ENCODE data around the gene KRT8. TPM values are rescaled to one million over a fixed set of nuclear protein-coding genes. Genes with fewer than 3 reads are reported as not detected.
A peak's percentile ranks its signal among the peaks of the same experiment; 100 is the strongest.
"Not testable (repeated sequence)": the region's sequence is repeated elsewhere in the genome, so short reads cannot be mapped to it uniquely, and the experiment has no call there.

KRT8 gene
- total and polyA plus RNA-seq, 4 donors, result 150 to 639 (median 482) TPM

DNA sequence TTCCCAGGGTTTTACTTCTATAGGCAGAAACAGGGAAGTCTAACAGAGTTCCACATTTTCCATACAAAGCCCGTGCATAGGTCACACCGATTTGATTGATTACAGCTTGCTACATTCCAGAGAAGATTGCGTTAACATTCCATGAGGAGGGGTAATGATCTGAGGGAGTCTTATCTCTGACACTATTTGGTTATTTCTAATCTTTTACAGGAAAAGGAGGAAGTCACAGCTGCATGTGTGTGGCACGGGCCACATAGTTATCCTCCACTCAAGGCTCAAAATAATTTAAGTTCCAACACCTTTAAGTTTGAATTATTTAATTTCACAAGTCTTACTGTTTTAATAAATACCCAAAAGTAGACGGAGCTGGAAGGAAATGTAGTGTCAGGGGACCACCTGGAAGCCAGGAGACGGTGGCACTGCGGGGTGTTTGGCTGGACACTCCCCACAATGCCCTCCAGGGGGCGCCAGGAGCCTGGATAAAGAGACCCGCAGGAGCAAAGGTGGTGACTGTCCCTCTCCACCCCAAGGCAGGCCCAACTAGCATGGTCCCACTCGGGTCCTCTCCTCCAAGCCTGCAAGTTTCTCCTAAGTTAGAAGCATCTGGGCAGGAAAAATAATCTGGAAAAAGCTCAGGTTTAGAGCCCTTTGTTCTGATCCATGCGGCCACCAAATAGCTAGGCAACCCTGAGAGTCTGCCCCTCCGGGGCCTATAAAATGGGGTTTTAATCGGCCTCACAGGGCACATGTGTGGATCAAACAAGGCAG, 20.2 kb downstream of the KRT8 start:
- Histone ChIP-seq H3K4me3 (no peak overlapping the region), H3K9ac (ENCODE audit: insufficient read depth in 1 of 2, low read length in 2 of 2) (no peak overlapping the region), H3K9me3 (ENCODE audit: control insufficient read depth in 4 of 4, insufficient read depth in 3 of 4, low read length in 3 of 4) (no peaks in the 10 kb centered on the region), H3K4me1 (ENCODE audit: control insufficient read depth in 5 of 5, insufficient read depth in 5 of 5, low read length in 5 of 5) (no peaks in the 10 kb centered on the region), H3K27me3 (ENCODE audit: control insufficient read depth in 3 of 3, insufficient read depth in 3 of 3, low read length in 2 of 3) (no peaks in the 10 kb centered on the region), H3K27ac (ENCODE audit: low read depth in 1 of 2, low read length in 1 of 2) (no peak overlapping the region), H3K36me3 (ENCODE audit: control insufficient read depth in 4 of 4, insufficient read depth in 4 of 4, low read length in 4 of 4) (no peaks in the 10 kb centered on the region)
- WGBS, 2 donors, result 25% methylated on average over 13 of the region's 13 CpGs
- TF ChIP-seq, protein P1, sequence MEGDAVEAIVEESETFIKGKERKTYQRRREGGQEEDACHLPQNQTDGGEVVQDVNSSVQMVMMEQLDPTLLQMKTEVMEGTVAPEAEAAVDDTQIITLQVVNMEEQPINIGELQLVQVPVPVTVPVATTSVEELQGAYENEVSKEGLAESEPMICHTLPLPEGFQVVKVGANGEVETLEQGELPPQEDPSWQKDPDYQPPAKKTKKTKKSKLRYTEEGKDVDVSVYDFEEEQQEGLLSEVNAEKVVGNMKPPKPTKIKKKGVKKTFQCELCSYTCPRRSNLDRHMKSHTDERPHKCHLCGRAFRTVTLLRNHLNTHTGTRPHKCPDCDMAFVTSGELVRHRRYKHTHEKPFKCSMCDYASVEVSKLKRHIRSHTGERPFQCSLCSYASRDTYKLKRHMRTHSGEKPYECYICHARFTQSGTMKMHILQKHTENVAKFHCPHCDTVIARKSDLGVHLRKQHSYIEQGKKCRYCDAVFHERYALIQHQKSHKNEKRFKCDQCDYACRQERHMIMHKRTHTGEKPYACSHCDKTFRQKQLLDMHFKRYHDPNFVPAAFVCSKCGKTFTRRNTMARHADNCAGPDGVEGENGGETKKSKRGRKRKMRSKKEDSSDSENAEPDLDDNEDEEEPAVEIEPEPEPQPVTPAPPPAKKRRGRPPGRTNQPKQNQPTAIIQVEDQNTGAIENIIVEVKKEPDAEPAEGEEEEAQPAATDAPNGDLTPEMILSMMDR (IDR thresholded peaks at IDR 0.05; ENCODE audit: control extremely low read depth, extremely low read depth), result peak; percentile 76
- ATAC-seq (ENCODE audit: insufficient read depth, low FRiP score) (peak; percentile 64), DNase-seq (peak; percentile 67 to 81 (median 73))

DNA sequence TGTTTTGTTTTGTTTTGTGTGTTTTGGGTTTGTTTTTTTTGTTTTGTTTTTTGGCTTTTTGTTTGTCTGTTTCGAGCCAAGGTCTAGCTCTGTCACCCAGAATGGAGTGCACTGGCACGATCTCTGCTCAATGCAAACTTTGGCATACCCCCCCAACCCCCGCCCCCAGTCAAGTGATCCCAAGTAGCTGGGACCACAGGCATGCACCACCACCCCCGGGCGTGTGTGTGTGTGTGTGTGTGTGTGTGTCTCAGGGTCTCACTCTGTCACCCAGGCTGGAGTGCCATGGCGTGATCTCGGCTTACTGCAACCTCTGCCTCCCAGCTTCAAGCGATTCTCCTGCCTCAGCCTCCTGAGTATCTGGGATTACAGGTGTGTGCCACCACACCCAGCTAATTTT, 24.4 kb downstream of the KRT8 start:
- H3K27ac ChIP-seq (ENCODE audit: low read depth in 1 of 2, low read length in 1 of 2); DNase-seq; H3K27me3 ChIP-seq (ENCODE audit: control insufficient read depth in 3 of 3, insufficient read depth in 3 of 3, low read length in 2 of 3); H3K36me3 ChIP-seq (ENCODE audit: control insufficient read depth in 4 of 4, insufficient read depth in 4 of 4, low read length in 4 of 4); ATAC-seq (ENCODE audit: insufficient read depth, low FRiP score); H3K9ac ChIP-seq (ENCODE audit: insufficient read depth in 1 of 2, low read length in 2 of 2); H3K4me1 ChIP-seq (ENCODE audit: control insufficient read depth in 5 of 5, insufficient read depth in 5 of 5, low read length in 5 of 5); H3K9me3 ChIP-seq (ENCODE audit: control insufficient read depth in 4 of 4, insufficient read depth in 3 of 4, low read length in 3 of 4); H3K4me3 ChIP-seq: not testable (repeated sequence)
- WGBS, 2 donors, result 64 to 83% methylated on average over 8 of the region's 8 CpGs

DNA sequence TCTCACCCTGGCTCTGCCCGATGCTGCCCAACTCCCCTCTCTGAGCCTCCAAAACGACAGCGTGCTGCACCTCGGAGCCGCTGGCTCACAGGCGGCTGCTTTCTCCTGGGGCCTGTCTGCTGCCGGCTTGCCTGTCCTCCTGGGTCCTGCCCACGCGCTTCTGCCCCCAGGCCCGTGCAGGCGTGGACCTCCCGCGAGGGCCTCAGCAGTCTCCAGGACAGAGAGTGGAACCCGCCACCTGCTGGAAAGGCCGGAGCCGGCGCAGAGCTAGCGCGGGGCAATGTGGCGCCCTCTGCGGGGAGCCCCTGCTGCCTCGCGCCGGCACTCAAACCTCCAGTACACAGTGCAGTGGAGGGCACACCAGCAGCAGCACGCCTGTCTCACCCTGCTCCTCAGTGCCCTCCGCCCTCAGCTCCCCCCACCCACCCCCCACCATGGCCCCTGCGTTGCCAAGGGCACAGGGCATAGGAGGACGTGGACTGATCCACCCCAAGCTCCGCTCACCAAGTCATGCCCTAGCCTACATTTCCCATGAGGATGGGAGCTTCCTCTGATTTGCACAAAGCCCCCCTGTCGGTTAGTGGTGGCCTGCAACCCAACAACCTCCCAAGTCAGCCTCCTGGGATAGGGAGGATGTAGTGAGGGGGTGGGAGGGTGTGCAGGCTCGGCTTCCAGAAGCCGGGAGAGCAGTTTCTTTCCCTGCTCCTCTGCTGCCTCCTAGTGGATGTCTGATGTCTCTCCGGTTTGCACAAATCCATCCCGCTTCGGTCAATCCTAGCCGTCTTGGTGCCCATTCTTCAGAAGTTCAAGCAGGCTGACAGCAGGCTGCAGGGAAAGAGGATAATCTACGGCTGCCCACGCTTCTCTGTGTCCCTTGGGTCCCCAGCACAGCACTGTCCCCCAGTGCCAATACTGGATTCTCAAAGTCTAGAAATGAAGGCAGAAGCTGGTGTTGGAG, 25.2 kb downstream of the KRT8 start:
- Histone ChIP-seq H3K9me3 (ENCODE audit: control insufficient read depth in 4 of 4, insufficient read depth in 3 of 4, low read length in 3 of 4) (no peaks in the 10 kb centered on the region), H3K27me3 (ENCODE audit: control insufficient read depth in 3 of 3, insufficient read depth in 3 of 3, low read length in 2 of 3) (no peaks in the 10 kb centered on the region), H3K27ac (ENCODE audit: low read depth in 1 of 2, low read length in 1 of 2) (no peak overlapping the region), H3K9ac (ENCODE audit: insufficient read depth in 1 of 2, low read length in 2 of 2) (no peak overlapping the region), H3K4me3 (no peak overlapping the region), H3K36me3 (ENCODE audit: control insufficient read depth in 4 of 4, insufficient read depth in 4 of 4, low read length in 4 of 4) (no peaks in the 10 kb centered on the region), H3K4me1 (ENCODE audit: control insufficient read depth in 5 of 5, insufficient read depth in 5 of 5, low read length in 5 of 5) (peaks cover 0 to 4% (median 2%) of the 10 kb centered on the region in 5 donors)
- peak; percentile 86 to 92 (median 91) for DNase-seq
- WGBS, 2 donors, result 9 to 14% methylated on average over 33 to 38 of the region's 38 CpGs
- ATAC-seq (ENCODE audit: insufficient read depth, low FRiP score), result peak; percentile 84
- TF ChIP-seq, protein P1 (IDR thresholded peaks at IDR 0.05; ENCODE audit: control extremely low read depth, extremely low read depth), result peak; percentile 92

All from lung (tissue), 12 donors.